Upper lobe of left lung (tissue), 4 donors: ENCODE results near the gene OAF.

Experiments
- CTCF ChIP-seq, 6 experiments: fragments of 450-650 bp in 4 of 6; fragments of 200-600 bp in 2 of 6; sonication (generic) in 2 of 6; IDR thresholded peaks; one replicate each; pipeline ENCODE4 v1.5.1; 2016 to 2019; ENCODE audit warnings: antibody characterized with exemption in 6 of 6
- POLR2A ChIP-seq, 4 donors: fragments of 450-650 bp; IDR thresholded peaks; one replicate each; pipeline ENCODE4 v1.5.1; 2016 to 2017; ENCODE audit warnings: antibody characterized with exemption in 4 of 4, mild to moderate bottlenecking in 2 of 4

- TF ChIP-seq POLR2A (IDR thresholded peaks at IDR 0.05) (no peak), CTCF (IDR thresholded peaks at IDR 0.05) (no peak)
Measured at GRCh38 chr11:120174866-120175265, 36.0 kb upstream of the OAF start.
